ENCODE results near the gene CSF3R.

The CSF3R gene

GRCh38 chr1:36482724-36483388 is at the start of gene CSF3R:
TSS of gene CSF3R (minus strand) at chr1:36482913. CDS start at chr1:36479496, 3,417 bp downstream.
- no peak for DNase-seq

GRCh38 chr1:36531833-36532232 is 49.1 kb upstream of the CSF3R start:
- DNase-seq: no peak

- no peak for DNase-seq
Observed at GRCh38 chr1:36530791-36531190, 48.1 kb upstream of the CSF3R start.

DNA sequence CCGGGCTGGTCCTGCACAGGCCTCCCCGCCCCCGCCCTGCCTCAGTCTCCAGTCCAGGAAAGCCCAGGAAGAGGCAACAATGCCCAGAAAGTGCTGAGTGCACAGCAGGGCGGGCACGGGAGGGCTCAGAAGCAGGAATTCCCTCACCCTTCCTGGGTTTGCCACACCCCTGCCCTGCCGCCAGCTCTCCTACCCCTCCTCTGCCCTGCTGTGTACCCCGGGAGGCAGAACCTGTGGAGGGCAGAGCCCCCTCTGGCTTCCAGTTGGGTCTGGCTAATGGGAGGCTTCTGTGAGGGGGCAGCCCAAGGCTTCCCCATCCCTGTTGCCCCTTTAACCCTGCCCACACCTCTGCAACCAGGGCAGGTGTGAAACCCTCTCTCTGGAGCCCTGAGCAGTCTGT is 47.5 kb upstream of the CSF3R start:
- no peak for DNase-seq

- DNase-seq: no peak
Observed at GRCh38 chr1:36529769-36530260, 47.1 kb upstream of the CSF3R start.

DNA sequence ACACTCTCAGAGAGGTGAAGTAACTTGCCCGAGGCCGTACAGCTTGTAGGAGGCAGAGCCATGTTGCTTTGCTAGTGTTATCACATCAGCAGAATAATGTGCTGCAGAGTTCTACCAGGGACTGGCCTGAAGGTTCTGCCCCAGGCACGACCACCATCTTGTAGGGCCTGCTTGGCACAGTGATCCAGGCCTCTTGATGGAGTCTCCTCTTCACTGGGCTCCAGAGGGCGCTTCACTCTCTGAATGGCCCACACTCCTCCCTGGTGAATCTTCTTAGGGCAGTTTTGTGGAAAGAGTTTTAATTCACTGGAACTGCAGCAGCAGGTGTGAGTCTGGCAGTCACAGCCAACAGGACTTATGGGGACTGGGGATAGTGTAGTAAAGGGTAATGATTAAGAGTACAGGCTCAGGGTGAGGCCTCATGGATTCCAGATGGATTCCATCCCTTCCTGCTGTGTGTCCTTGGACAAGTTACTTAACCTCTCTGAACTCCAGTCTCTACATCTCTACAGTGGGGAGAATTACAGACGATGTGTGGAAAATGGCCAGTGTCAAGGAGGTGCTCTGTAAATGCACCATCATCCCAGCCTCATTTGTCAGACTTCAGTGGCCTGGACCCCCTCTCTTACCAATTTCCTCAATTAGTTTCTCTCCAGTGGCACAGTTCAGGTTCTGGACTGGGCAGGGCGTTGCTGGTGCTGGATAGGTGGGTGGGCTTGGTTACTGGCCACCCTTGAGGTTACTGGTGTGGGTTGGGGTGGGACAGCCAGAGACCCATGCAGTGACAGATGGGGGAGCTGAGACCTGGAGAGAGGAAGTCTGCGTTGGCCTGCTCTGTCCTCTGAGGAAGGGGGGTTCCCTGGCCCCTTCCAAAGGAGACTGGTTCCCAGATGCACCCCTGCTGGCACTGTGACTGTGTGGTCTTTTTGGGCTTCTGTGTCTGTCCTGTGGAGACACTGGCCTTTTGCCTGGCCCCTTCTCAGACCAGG is 45.9 kb upstream of the CSF3R start:
- no peak for DNase-seq

GRCh38 chr1:36525166-36525565 is 42.5 kb upstream of the CSF3R start:
- no peak for DNase-seq

DNA sequence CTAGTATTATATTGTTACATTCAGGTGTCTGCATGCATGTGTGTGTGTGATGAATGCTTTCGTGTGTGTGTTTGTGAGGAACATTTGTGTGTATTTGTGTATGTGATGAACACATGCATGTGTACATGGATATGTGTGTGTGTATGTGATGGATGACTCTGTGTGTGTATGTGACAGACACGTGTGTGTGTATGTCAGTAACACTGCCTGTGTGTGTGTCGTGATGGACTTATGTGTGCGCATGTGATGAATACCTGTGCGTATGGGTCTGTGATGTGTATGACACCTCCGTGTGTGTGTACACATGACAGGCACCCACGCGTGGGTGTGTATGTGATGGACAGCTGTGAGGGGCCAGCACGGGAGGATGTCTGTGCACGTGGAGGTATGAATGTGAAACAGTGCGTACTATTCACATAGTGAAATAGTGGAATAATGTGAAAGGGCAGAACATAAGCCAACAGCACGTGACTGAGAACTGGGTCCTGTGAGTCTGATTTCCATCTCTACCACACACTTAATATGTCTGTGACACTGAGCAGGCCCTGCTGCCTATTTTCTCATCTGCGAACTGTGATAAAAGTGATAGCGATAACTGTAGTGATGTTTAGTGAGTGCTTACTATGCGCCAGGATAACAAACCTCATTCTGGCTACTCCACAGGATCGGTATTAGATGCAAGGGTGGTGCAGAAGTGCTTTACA is 41.8 kb upstream of the CSF3R start:
- DNase-seq: no peak

DNA sequence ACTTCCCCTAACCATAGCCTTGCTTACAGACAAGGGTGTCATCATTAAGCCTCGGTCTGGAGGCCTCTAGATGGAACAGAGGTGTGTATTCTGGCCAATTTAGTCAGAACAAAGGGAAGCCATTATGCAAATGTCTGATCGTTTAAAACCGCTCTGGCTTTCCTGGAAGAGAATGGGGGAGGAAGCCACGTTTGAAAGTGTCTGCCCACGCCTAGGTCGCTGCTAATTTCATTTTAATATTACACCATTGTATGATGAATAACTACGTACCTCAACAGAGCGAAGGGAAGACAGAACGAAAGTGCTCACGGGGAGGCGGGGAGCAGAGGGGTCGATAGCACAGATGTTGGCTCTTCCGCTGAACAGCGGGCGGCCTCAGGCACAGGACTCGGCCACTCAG is 41.1 kb upstream of the CSF3R start:
- DNase-seq: no peak

DNA sequence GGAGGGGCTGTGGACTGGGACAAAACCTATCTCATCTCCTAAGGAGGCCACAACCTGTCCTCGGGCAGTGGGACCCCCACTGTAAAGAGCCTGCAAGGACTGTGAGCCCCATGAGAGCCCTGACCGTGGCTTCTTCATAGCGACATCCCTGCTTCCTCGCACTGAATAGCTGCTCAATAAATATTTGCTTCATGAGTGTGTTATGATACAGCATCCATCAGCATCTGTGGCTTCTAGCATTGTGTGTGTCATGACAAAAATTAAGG is 40.5 kb upstream of the CSF3R start:
- DNase-seq: no peak

- DNase-seq: no peak
Observed at GRCh38 chr1:36522461-36523229, 39.9 kb upstream of the CSF3R start.

DNA sequence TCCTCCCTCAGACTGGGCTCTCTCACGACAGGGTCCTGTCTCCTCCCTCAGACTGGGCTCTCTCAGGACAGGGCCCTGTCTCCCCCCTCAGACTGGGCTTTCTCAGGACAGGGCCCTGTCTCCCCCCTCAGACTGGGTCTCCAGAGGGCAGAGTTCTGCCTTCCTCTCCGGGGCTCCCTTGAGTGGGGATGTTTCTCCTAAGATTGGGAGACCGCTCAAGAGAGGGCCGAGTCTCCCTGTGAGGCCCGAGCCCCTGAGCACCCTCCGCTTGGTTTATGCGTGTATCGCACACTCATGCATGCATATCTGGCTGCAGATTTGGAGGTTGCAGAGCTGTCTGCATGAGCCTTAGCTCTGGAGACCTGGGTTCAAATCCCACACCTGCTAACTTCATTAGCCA is 39.3 kb upstream of the CSF3R start:
- no peak for DNase-seq

- no peak for DNase-seq
Observed at GRCh38 chr1:36520771-36521420, 38.2 kb upstream of the CSF3R start.

DNA sequence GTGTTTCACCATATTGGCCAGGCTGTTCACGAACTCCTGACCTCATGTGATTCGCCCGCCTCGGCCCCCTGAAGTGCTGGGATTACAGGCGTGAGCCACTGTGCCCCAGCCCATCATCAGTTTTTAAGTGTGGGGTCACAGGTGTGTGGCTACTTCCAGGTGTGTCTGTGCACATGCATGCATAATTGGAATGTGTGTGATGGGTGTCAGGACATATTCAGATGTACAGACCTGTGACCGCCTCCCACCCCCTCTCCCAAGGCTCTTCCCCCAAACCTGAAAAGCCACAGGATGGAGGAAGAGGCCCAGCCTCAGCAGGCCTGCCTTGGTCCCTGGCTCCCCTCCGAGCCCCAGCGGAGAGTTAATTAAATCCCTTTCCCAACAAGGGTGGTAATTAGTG is 37.3 kb upstream of the CSF3R start:
- DNase-seq: no peak

DNA sequence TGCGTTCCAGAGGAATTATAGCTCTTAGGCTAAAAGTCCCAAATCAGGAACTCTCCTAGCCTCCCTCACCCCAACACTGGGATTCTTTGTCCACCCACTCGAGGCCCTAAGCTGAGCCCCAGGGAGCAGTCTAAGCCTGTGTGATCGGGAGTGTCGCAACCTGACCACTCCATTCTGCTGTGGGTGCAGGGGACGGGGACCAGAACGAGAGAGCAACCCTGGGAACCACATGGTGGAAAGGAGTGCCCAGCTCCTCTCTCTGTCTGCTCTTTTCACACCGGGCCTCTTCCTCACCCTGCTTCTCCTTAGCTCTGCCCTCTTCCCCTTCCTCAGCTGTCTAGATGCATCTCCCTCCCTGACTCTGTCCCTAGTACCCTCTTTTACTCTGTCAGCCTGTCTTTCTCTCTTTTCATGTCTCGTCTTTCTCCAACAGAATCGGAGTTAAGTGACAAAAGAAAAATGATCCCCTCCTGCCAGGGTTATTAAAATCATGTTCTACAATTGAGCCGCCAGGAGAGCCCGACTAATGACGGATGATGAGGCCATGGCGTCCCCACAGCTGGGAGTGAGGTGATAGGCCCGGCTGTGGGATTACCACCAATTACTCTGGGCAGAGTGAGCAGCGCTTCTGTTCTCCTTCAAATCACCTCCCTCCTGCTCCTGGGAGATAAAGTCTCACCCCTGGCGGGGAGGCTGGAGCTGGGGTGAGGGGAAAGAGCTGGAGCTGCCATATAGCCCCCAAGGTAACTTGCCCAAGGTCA is 34.5 kb upstream of the CSF3R start:
- DNase-seq: no peak

- DNase-seq: peak; percentile 26
Observed at GRCh38 chr1:36516372-36517010, 33.8 kb upstream of the CSF3R start.

GRCh38 chr1:36515315-36516138 is 32.8 kb upstream of the CSF3R start:
- no peak for DNase-seq

GRCh38 chr1:36514501-36514900 is 31.8 kb upstream of the CSF3R start:
- DNase-seq: no peak

- no peak for DNase-seq
Observed at GRCh38 chr1:36513676-36514473, 31.2 kb upstream of the CSF3R start.
